Mesenteric fat pad (tissue), 1 donor: Measurements from ENCODE around the gene REPS2. TPM values are rescaled to one million over a fixed set of nuclear protein-coding genes. Genes with fewer than 3 reads are reported as not detected.
A peak's percentile ranks its signal among the peaks of the same experiment; 100 is the strongest.
"Not testable (repeated sequence)": the region's sequence is repeated elsewhere in the genome, so short reads cannot be mapped to it uniquely, and the experiment has no call there.

ENCODE experiments used
- DNase-seq: peaks from one replicate; pipeline ENCODE4 v3.0.0-alpha.2; 2020; ENCODE audit warnings: low spot score
- long read RNA-seq: library from polyadenylated mRNA; unstranded; transcript quantifications from one replicate; pipeline ENCODE4 v2.0.0, GENCODE V29; 2020
- total RNA-seq: library from RNA; stranded (reverse); fragmentation: NEBNext Ultra II Directional; extraction: Animal tissue kit (Norgen Biotek cat#: 25700); gene quantifications from one replicate; pipeline ENCODE4 v1.2.1, GENCODE V29; 2021
- donor health status: DM: yes; HTN: yes; CAD: no.

The REPS2 gene
- 6.1 TPM for total RNA-seq
- long read RNA-seq = 0 reads

DNA sequence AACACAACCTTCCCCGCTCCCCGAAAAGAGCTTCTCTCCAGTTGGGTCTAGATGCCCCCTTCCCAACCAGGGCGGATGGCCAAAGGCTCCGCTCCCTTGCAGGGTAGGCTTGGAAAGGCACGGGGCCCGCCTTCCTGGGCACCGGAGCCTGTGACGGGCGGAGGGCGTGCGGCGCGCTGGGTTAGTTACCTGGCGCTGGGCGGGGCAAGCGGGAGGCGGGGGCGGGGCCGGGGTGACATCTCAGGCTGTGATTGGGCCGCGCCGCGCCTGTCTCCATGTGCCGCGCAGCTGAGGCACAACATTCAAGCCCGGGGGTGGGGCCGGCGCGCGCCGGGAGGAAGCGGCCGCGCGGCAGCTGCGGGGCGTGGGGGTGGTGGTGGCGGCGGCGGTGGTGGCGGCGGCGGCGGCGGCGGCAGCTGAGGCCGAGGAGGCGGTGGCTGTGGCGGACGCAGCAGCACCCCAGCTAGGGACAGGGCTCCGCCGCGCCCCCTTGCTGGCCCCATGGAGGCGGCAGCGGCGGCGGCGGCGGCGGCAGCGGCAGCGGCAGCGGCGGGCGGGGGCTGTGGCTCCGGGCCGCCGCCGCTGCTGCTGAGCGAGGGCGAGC is at the start of gene REPS2:
TSS of gene REPS2 (plus strand) at position 298 of the 604 bp plus-strand sequence. CDS start at position 502, 204 bp downstream.
- peak; percentile 93 for DNase-seq

DNA sequence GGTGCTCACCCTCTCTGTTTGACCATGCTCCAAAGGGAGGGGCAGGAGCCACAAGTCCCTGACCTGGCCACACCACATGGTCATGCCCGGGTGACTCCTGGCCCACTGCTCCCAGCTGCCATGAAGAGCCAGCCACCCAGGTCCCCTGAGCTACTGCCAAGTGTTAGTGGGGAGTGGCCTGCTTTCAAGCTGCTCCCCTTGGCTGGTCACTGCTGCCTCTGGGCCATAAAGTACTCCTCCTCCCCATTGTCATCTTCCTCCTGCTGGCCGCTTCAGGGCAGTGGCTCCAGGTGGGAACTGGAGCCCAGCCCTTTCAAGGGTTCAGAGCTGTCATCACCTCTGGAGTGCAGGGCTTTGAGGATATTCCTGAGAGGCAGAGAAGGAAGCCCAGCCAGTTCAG is 49.0 kb upstream of the REPS2 start:
- no peak for DNase-seq

DNA sequence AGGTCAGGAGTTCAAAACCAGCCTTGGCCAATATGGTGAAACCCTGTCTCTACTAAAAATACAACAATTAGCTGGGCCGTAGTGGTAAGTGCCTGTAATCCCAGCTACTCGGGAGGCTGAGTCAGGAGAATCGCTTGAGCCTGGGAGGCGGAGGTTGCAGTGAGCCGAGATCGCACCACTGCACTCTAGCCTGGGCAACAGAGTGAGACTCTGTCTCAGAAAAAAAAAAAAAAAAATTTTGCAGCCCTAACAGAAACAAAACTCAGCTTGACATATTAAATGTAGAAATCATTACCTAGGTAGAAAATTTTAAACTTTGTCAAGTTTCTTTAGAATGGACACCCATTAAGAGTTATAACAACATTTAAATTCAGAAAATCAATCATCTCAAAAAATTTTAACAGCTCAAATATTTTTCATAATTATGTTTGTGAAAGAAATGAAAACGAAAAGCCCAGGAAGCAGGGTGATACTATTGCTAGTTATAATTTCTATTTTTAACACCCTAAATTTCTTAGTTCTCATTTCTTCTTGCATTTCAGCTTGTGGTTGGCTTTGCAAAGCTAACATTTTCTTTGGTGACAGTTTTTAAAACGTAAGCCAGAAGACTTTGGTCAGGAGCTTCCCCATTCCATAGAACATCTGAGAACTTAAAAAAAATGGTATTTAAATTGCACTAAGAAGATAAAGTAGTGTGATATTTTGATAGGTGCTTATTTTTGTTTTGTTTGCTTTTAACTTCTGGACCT is 43.0 kb upstream of the REPS2 start:
- no peak for DNase-seq

DNA sequence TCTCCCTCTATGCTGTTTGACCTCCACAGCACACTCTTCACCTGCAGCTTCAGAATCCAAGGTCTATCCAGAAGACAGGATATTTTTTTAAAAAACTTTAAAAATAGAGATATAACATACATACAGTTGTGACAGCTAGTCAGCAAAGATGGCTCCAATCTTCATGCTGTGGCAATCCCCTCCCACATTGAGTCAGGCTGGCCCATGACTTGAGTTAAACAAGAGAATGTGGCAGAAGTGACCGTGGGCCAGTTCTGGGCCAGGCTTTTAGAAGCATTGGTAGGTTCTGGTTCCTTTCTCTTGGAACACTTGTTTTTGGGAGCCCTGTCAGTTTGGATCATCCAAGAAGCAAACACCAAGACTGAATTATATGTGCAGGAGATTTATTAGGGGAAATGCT is 36.1 kb upstream of the REPS2 start:
- DNase-seq = no peak

DNA sequence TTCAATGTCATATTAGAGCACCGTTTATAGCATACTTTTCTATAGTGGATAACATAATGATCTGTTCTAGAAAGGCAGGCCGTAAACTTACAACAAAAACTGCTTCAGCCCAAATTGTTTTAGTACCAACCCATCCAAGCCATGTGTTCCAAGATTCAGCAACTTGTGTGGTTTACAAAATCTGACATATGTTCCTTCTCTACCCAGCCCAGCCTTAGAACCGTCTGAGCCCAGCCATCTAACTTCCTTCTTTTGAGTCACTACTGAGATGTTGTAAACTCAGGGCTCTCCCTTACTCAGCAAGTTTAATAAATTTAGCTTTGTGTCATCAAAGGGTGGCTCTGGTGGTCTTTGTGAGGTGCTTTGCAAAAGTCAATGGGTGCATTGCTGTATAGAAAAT is 32.4 kb upstream of the REPS2 start:
- DNase-seq = no peak

DNA sequence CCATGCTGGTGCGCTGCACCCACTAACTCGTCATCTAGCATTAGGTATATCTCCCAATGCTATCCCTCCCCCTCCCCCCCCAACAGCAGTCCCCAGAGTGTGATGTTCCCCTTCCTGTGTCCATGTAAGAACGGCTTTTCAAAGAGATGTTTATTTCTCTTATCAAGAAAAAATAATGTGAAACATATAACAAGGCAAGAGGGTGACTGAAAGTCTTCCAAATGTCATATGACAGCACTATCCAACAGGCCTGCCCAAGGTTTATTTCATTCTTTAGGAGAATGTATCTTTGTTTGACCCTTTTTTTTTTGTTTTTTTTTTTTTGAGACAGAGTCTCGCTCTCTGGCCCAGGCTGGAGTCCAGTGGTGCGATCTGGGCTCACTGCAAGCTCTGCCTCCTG is 29.9 kb upstream of the REPS2 start:
- no peak for DNase-seq

DNA sequence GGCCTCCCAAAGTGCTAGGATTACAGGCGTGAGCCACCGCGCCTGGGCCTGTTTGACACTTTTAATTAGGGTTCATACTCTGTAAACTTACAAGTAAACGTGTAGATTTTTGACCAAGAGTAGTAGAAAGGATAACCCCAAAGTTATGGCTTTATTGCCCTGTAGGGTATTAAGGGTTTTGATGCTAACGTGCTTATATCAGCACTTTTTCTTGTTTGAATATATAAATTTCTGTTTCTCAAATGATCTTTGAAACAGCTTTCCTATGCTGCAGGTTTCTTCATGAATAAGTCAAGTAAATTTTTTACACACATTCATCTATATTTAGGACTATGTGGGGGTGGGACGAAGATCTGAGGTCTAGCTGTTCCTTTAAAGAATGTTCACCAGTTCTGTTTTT is 29.3 kb upstream of the REPS2 start:
- no peak for DNase-seq

DNA sequence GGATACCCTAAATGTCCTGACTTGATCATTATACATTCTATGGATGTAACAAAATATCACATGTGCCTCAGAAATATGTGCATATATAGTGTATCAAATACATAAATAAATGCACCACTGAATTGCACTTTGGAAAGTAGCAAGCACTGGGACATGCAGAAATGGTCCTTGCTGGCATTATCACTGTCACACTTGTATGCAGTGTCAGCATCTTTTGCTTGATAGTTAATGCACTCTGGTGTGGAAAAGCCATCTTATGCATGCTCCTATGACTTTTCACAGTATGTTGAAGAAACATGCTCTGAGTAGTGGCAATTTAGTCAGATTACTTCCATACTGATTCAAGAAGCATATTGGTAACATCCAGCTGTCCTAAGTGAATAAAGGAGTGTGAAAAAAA is 27.5 kb upstream of the REPS2 start:
- no peak for DNase-seq

DNA sequence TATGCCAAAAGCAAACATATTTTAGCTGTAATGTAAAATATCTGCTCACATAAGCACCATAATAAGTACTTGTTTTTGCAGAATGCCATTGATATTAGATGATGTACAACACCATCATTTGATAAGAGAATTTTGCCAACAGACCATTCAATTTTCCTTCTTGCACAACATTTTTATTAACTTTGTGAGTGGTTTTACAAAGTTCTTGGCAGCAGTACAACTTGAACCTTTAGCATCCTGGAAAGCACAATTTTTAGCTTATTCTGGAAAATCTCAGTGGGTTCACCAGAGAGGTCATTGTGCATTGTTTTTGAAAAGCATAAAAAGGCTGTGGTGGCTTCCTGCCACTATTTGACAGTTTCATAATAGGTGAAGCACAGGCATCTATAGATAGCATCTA is 26.4 kb upstream of the REPS2 start:
- DNase-seq = no peak

DNA sequence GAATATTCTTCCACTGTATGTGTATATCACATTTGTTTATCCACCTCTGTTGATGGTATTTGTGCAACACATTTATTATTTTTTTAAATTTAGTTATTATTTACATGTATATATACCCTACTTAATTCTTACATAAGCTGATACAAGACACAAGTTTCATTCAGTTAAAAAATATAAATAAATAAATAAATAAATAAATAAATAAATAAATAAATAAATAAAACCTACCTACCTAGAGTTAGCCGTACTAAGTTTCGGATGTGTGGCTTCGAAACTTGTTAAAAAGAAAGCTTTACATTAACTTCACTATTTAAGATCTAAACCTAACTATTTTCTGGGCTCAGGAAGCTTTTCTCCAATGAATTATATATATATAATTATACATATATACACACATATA is 23.3 kb upstream of the REPS2 start:
- no peak for DNase-seq

DNA sequence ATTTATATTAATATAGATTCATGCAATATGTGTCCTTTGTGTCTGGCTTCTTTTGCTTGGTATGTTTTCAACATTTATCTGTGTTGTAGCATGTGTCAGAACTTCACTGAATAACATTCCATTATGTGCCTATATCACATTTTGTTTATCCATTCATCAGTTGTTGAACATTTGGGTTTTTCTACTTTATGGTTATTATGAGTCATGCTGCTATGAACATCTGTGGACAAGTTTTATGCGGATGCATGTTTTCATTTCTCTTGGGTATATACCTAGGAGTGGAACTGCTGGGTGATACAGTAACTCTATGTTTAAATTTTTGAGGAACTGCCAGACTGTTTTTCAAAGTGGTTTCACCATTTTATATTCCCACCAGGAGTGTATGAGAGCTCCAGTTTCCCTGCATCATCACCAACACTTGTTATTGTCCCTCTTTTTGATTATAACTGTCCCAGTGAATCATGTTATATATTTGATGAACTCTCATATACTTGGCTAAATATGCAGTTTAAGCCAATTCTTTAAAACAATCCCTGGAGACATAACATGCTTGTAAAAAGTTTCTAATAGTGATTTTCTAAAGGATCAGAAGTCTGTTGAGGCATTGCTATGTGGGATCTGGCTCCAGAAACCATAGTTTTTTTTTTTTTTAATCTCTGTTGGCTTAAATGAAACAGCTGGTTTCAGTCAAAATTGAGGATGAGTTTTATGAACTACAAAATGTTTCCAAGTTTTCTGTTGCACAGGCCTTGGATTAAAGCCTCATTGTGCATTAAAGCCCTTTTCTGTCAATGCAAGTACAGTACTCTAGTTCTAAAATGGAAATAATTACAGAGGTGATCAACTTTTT is 21.6 kb upstream of the REPS2 start:
- DNase-seq = no peak

DNA sequence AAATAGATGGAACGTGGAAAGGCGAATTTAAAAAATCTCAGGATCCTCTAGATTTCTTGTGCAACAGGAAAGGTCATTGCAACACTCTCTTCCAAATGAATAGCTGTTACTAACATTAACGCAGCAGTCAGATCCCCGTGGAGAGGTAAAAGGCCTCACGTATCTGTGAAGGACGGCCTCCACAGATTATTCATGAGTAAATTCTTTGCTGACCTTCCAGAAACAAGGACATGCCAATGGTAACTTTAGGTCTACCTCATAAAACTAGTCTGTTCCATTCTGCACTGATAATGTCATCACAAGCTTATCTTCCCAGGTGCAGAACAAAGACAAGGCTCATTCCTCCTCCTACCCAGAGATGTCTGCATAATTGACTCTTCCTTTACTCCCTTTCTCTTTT is 16.1 kb upstream of the REPS2 start:
- no peak for DNase-seq

DNA sequence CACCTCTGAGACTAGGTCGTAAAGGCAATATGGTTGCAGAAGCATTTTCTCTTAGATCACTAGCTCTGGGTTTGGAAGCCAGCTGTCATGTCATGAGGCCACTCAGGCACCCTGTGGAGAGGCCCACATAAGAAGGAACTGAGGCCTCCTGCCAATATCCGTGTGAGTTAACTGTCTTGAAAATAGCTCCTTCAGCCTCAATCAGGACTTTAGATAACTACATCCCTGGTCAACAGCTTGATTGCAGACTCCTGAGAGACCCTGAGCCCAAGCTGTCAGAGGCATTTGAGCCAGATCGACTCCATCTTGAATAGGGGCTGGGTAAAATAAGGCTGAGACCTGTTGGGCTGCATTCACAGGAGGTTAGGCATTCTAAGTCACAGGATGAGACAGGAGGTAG is 15.1 kb upstream of the REPS2 start:
- DNase-seq = no peak

DNA sequence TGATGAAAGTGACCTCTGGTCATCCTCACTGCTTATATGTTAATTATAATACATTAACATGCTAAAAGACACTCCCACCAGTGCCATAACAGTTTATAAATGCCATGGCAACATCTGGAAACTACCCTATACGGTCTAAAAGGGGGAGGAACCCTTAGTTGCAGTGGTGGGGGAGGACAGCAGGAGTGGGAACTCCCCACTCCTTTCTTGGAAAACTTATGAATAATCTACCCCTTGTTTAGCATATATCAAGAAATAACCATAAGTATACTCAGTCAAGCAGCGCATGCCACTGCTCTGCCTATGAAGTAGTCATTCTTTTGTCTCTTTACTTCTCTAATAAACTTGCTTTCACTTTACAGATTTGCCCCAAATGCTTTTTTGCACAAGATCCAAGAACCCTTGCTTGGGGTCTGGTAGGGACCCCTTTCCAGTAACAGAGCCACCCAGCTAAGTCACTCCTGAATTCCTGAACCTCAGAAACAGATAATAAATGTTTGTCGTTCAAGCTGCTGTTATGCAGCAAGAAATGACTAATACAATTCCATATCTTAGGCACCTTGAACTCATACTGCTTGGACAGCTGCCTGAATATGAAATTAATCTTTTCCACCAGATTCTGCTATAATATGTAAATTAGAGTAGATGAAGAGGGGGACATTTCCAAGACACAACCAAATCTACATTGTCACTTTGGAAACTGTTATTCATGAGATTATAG is 14.4 kb upstream of the REPS2 start:
- DNase-seq = no peak

DNA sequence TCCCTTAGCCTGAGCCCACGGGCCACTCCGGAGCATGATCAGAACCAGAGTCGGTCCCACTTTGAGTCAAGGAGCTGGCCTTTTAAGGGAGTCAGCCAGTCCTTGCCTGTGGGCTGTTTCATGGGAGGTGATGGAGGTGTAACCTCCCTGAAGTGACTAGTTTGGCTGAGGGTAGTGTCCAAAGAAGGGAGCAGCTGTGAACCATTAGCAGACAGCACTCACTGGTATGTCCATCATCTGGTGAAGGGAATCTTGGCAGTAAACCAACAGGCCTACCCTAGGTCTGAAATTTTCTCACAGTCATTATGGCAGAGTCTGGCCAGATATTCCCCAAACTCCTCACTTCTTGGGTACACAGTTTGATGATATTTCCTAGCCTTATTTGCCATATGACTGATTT is 12.3 kb upstream of the REPS2 start:
- no peak for DNase-seq

DNA sequence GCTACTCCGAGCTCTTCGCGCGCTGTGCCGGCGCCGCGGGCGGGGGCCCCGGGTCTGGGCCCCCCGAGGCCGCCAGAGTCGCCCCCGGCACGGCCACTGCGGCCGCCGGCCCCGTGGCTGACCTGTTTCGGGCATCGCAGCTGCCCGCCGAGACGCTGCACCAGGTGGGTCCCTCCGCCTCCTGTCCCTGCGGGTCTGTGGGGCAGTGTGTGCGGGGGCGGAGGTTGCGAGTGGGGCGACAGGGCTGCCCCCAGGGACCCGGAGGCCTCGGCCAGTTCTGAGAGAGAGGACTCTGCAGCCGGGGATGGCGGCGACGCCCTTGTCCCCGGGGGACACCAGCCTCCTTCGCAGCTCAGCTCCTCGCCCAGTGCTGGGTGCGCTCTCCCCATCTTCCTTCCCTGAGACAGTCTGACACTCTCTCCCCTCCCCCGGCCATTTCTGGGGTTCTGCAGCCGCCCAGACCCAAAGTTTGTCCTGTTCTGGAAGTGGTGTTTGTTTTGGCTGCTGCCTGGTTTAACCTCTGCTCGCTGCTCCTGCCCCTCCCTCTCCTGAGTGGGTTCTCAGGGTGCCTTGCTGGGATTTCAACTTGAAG is 609 bp downstream of the REPS2 start:
- no peak for DNase-seq

DNA sequence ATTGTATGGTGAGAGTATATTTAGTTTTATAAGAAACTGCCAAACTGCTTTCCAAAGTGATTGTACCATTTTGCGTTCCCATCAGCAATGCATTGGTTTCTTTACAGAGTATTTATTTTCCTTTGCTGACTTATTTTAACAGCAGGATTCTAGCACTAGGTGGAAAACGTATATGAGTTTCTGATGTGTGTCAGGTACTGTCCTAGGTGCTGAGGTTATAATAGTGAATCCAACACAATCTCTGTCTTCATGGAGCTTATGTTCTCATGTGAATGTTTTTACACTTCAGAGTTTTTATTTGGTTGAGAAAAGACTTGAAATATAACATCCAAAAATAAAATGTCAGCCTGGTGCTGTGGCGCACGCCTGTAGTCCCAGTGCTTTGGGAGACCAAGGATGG is 4.0 kb downstream of the REPS2 start:
- no peak for DNase-seq

DNA sequence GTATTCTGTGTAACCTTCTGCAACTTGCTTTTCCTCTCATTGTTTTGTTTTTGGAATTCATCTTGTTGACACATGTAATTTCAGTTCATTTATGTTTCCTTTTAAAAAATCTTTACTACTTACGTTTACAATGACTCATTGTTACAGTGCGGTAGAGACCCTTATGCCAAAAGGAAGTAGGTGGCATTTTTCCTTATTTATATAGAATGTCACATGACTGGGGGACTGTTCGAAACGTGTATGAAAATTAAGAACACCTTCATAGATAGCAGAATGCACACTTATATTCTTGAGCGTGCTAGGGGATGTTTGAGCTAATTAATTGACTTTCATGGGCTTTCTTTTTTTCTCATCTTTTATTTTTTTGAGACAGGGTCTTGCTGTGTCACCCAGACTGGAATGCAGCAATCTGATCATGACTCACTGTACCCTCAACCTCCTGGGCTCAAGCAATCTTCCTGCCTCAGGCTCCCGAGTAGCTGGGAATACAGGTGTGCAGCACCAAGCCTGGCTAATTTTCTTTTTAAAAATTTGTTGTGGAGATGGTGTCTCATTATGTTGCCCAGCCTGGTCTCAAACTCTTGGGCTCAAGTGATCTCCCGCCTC is 7.3 kb downstream of the REPS2 start:
- DNase-seq = no peak

DNA sequence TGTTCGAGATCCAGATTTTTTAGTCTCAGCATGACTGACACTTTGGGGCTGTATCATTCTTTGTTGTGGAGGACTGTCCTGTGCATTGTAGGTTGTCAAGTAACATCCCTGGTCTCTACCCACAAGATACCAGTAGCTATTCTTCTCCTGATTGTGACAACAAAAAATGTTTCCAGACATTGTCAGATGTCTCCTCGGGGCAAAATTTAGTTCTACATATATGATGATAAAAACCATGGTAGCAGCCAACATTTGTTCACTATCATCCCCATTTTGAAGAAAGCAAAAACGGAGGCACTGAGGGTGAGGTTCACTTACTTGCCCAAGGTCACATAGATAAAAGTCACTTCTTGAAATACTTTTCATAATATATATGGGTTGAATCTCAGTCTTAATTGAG is 11.3 kb downstream of the REPS2 start:
- no peak for DNase-seq

DNA sequence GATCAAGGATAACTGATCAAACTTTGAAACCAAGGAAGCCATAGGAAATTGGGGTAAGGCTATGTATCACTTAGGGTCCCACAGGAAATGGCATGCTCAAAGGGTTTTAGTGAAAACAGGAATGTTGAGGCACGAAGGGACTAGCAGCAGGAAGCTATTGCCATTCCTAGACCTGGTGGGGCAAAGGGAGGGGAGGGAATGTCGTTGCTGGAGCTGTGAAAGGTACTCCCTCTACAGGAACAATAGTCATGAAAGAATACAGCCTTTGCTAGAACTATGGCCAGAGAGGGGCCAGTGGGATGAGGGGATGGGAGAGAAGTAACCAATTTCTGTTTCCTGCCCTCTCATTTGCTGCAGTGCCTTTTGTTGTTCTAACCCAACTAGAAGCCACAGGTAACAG is 11.9 kb downstream of the REPS2 start:
- no peak for DNase-seq

DNA sequence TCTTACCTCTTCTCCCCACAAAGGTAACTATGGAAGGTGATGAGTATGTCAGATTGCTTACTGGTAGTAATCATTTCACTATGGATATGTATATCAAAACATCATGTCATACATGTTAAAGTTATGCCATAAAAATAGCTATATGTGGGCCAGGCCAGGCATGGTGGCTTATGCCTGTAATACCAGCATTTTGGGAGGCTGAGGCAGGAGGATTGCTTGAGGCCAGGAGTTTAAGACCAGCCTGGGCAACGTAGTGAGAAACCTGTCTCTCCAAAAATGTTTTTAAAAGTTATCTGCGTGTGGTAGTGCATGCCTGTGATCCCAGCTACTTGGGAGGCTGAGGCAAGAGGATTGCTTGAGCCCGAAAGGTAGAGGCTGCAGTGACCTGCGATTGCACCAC is 16.2 kb downstream of the REPS2 start:
- DNase-seq = not testable (repeated sequence)
